Trophoblast cell (in vitro differentiated cells and primary cell): ENCODE results near the gene TCP11L1.
"Not testable (repeated sequence)": the region's sequence is repeated elsewhere in the genome, so short reads cannot be mapped to it uniquely, and the experiment has no call there.

Experiments
- DNase-seq, 2 donors: peaks; one replicate each; pipeline ENCODE4 v3.0.0-alpha.2; 2016
- H2AFZ ChIP-seq: 2 replicates; pipeline ENCODE4 v1.6.1; 2013; ENCODE audit warnings: low read length, moderate library complexity, mild to moderate bottlenecking; ENCODE audit not compliant: insufficient read depth, poor library complexity
- H2AK5ac ChIP-seq: 2 replicates; pipeline ENCODE4 v1.6.1; 2013; ENCODE audit warnings: mild to moderate bottlenecking, low read length
- H2BK120ac ChIP-seq: 2 replicates; pipeline ENCODE4 v1.6.1; 2013; ENCODE audit warnings: low read length, mild to moderate bottlenecking, moderate library complexity; ENCODE audit not compliant: insufficient read depth, poor library complexity
- H2BK12ac ChIP-seq: 2 replicates; pipeline ENCODE4 v1.6.1; 2013; ENCODE audit warnings: mild to moderate bottlenecking, low read length, moderate library complexity
- H2BK5ac ChIP-seq: 2 replicates; pipeline ENCODE4 v1.6.1; 2013; ENCODE audit warnings: low read length, low read depth, moderate library complexity, mild to moderate bottlenecking; ENCODE audit not compliant: poor library complexity
- H3K14ac ChIP-seq: 2 replicates; pipeline ENCODE4 v1.6.1; 2013; ENCODE audit warnings: mild to moderate bottlenecking, low read length
- H3K18ac ChIP-seq: 2 replicates; pipeline ENCODE4 v1.6.1; 2013; ENCODE audit warnings: mild to moderate bottlenecking, low read length
- H3K23ac ChIP-seq: 2 replicates; pipeline ENCODE4 v1.6.1; 2013; ENCODE audit warnings: low read length
- H3K27ac ChIP-seq: 2 replicates; pipeline ENCODE4 v1.5.1; 2013; ENCODE audit warnings: low read depth, mild to moderate bottlenecking, inconsistent platforms, low read length, moderate library complexity
- H3K27me3 ChIP-seq: 2 replicates; pipeline ENCODE4 v1.6.1; 2013; ENCODE audit warnings: inconsistent platforms, mild to moderate bottlenecking, low read length, moderate library complexity; ENCODE audit not compliant: insufficient read depth
- H3K36me3 ChIP-seq, 2 experiments: 1 replicate in 1 of 2; 2 replicates in 1 of 2; pipeline ENCODE4 v1.6.1; 2013; ENCODE audit warnings: low read length in 2 of 2, mild to moderate bottlenecking in 2 of 2, moderate library complexity in 1 of 2; ENCODE audit not compliant: insufficient read depth in 2 of 2, control insufficient read depth in 1 of 2
- H3K4ac ChIP-seq: 2 replicates; pipeline ENCODE4 v1.6.1; 2013; ENCODE audit warnings: low read depth, mild to moderate bottlenecking, low read length, moderate library complexity
- H3K4me1 ChIP-seq, 2 experiments: 1 replicate in 1 of 2; 2 replicates in 1 of 2; pipeline ENCODE4 v1.6.1; 2013; ENCODE audit warnings: low read length in 2 of 2, mild to moderate bottlenecking in 2 of 2, moderate library complexity in 1 of 2; ENCODE audit not compliant: insufficient read depth in 2 of 2, control insufficient read depth in 1 of 2
- H3K4me2 ChIP-seq: 2 replicates; pipeline ENCODE4 v1.6.1; 2013; ENCODE audit warnings: inconsistent platforms, mild to moderate bottlenecking, low read length, moderate library complexity
- H3K4me3 ChIP-seq: 2 replicates; pipeline ENCODE4 v1.5.1; 2013; ENCODE audit warnings: mild to moderate bottlenecking, low read depth, low read length, inconsistent platforms
- H3K79me1 ChIP-seq: one replicate; pipeline ENCODE4 v1.6.1; 2013; ENCODE audit warnings: low read length
- H3K79me2 ChIP-seq: 2 replicates; pipeline ENCODE4 v1.6.1; 2013; ENCODE audit warnings: low read length, mild to moderate bottlenecking; ENCODE audit not compliant: control insufficient read depth, insufficient read depth, poor library complexity
- H3K9ac ChIP-seq: 2 replicates; pipeline ENCODE4 v1.6.1; 2013; ENCODE audit warnings: mild to moderate bottlenecking, low read length
- H3K9me3 ChIP-seq: 2 replicates; pipeline ENCODE4 v1.6.1; 2013; ENCODE audit warnings: low read depth, mild to moderate bottlenecking, control low read depth, inconsistent platforms, low read length; ENCODE audit not compliant: insufficient read depth
- H4K12ac ChIP-seq: 2 replicates; pipeline ENCODE4 v1.6.1; 2013; ENCODE audit warnings: low read depth, mild to moderate bottlenecking, low read length, moderate library complexity
- H4K8ac ChIP-seq: 2 replicates; pipeline ENCODE4 v1.6.1; 2013; ENCODE audit warnings: low read depth, mild to moderate bottlenecking, low read length, moderate library complexity
- H4K91ac ChIP-seq: one replicate; pipeline ENCODE4 v1.6.1; 2013; ENCODE audit warnings: low read depth, mild to moderate bottlenecking, low read length, moderate library complexity
- WGBS: extraction: QIAGEN DNeasy Blood & Tissue Kit; methylation state at CpG from one replicate; pipeline ENCODE4 v1.1.7; 2013; ENCODE audit warnings: missing lambda C conversion rate; ENCODE audit not compliant: insufficient read length, insufficient coverage; ENCODE audit errors: extremely low coverage; 5-methylcytosine and 5-hydroxymethylcytosine counted together

Gene TCP11L1

DNA sequence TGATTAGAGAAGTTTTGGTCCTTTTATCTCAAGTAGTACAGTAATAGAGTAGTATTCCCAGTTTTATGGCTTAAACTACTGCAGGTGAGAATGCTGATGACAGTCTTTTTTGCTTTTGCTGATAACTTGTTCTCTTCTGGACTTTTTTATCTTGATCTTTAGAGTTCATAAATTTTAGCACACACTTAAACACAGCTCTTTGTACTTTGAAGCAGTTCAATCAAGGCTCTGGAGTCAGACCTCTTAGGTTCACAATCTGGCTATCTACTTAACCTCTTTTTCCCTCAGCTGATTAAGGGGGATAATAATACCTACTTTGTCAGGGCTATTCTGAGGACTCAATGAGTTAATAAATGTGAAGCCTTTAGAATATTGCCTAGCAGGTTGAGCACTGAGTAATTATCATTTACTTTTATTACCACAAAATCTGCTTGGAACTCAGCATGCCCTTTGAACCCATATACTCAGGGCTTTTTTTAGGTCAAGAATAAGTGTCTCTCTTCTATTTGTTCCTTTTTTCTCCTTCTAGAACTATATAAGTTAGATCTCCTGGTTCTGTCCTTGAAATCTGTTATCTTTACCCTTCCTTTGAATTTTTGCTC lies 70.0 kb downstream of the TCP11L1 start:
- Histone ChIP-seq H3K27ac (no peak overlapping the region), H2BK12ac (no peak overlapping the region), H3K4ac (no peak overlapping the region), H3K79me1 (no peaks in the 10 kb centered on the region), H3K27me3 (no peaks in the 10 kb centered on the region), H4K91ac (no peak overlapping the region), H3K36me3 (peaks cover 2 to 4% of the 10 kb centered on the region in 2 experiments), H2BK5ac (no peak overlapping the region), H3K9ac (no peak overlapping the region), H3K79me2 (no peaks in the 10 kb centered on the region), H2AFZ (no peak overlapping the region), H3K23ac (no peak overlapping the region), H3K14ac (no peak overlapping the region), H3K4me3 (no peak overlapping the region), H3K18ac (no peak overlapping the region), H3K4me2 (no peak overlapping the region), H3K4me1 (no peaks in the 10 kb centered on the region), H4K12ac (no peak overlapping the region), H3K9me3 (no peaks in the 10 kb centered on the region), H2BK120ac (no peak overlapping the region), H4K8ac (no peak overlapping the region), H2AK5ac (no peak overlapping the region)
- DNase-seq: no peak

- no peak overlapping the region for H2AFZ ChIP-seq
- H3K36me3 ChIP-seq: no peaks in the 10 kb centered on the region
- no peak overlapping the region for H3K4me2 ChIP-seq
- H3K4me3 ChIP-seq: no peak overlapping the region
- H3K79me1 ChIP-seq: no peaks in the 10 kb centered on the region
- DNase-seq: no peak
- no peaks in the 10 kb centered on the region for H3K27me3 ChIP-seq
- H3K4me1 ChIP-seq: no peaks in the 10 kb centered on the region
- no peak overlapping the region for H3K23ac ChIP-seq
- H3K14ac ChIP-seq: no peak overlapping the region
- no peak overlapping the region for H4K8ac ChIP-seq
- no peak overlapping the region for H4K12ac ChIP-seq
- H3K79me2 ChIP-seq: no peaks in the 10 kb centered on the region
- H3K4ac ChIP-seq: no peak overlapping the region
- no peak overlapping the region for H2BK12ac ChIP-seq
- no peak overlapping the region for H2BK5ac ChIP-seq
- no peak overlapping the region for H3K27ac ChIP-seq
- no peak overlapping the region for H3K9ac ChIP-seq
- no peak overlapping the region for H2AK5ac ChIP-seq
- H4K91ac ChIP-seq: no peak overlapping the region
- H2BK120ac ChIP-seq: no peak overlapping the region
- WGBS: no CpG with 5 or more reads among the region's 1 CpG
- no peak overlapping the region for H3K18ac ChIP-seq
- no peaks in the 10 kb centered on the region for H3K9me3 ChIP-seq
Observed at GRCh38 chr11:33110083-33110482, 70.7 kb downstream of the TCP11L1 start.

DNA sequence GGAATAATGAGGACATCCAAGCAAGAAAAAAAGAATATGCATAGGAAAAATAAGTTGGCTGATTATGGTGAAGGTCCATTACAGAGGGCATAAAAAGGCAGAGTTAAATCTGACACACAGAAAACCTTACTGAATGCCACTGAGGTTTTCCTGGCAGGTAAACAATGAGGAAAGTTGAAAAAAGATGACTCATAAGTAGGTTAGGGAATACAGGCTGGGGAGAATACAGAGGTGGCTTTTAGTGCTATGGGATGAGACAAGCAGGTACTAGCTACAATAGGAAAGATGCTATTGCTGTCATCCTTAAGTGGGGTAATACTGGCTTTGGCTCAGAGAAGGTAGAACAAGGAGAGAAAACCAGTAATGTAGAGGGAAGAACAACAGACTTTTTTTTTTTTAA lies 77.2 kb downstream of the TCP11L1 start:
- no peak overlapping the region for H3K27ac ChIP-seq
- H2BK120ac ChIP-seq: no peak overlapping the region
- no peak overlapping the region for H4K8ac ChIP-seq
- H3K4me1 ChIP-seq: no peaks in the 10 kb centered on the region
- no peaks in the 10 kb centered on the region for H3K79me2 ChIP-seq
- H2BK5ac ChIP-seq: no peak overlapping the region
- H3K27me3 ChIP-seq: no peaks in the 10 kb centered on the region
- no peak overlapping the region for H2AK5ac ChIP-seq
- no peak overlapping the region for H3K18ac ChIP-seq
- H3K9ac ChIP-seq: no peak overlapping the region
- no peak overlapping the region for H2AFZ ChIP-seq
- H3K79me1 ChIP-seq: no peaks in the 10 kb centered on the region
- no peak overlapping the region for H3K14ac ChIP-seq
- no peaks in the 10 kb centered on the region for H3K36me3 ChIP-seq
- H3K4me2 ChIP-seq: no peak overlapping the region
- H3K4ac ChIP-seq: no peak overlapping the region
- no peak overlapping the region for H4K91ac ChIP-seq
- H3K4me3 ChIP-seq: no peak overlapping the region
- no peak overlapping the region for H4K12ac ChIP-seq
- peak in 1 of 2 donors; percentile 33 for DNase-seq
- H3K9me3 ChIP-seq: no peaks in the 10 kb centered on the region
- no peak overlapping the region for H3K23ac ChIP-seq
- no peak overlapping the region for H2BK12ac ChIP-seq

GRCh38 chr11:33122696-33123095 lies 83.3 kb downstream of the TCP11L1 start:
- H2BK120ac ChIP-seq, H3K23ac ChIP-seq, H3K4ac ChIP-seq, H3K9me3 ChIP-seq, H3K36me3 ChIP-seq, H2BK5ac ChIP-seq, H3K9ac ChIP-seq, H3K27ac ChIP-seq, H4K8ac ChIP-seq, H3K14ac ChIP-seq, H3K27me3 ChIP-seq, H3K79me1 ChIP-seq, H2AK5ac ChIP-seq, H3K4me1 ChIP-seq, H3K18ac ChIP-seq, H3K79me2 ChIP-seq, H3K4me2 ChIP-seq, H4K91ac ChIP-seq, H3K4me3 ChIP-seq, H4K12ac ChIP-seq, DNase-seq, H2AFZ ChIP-seq, H2BK12ac ChIP-seq: not testable (repeated sequence)
- no CpG with 5 or more reads among the region's 1 CpG for WGBS
